ENCODE results near the gene SLC23A3.

SLC23A3 gene

DNA sequence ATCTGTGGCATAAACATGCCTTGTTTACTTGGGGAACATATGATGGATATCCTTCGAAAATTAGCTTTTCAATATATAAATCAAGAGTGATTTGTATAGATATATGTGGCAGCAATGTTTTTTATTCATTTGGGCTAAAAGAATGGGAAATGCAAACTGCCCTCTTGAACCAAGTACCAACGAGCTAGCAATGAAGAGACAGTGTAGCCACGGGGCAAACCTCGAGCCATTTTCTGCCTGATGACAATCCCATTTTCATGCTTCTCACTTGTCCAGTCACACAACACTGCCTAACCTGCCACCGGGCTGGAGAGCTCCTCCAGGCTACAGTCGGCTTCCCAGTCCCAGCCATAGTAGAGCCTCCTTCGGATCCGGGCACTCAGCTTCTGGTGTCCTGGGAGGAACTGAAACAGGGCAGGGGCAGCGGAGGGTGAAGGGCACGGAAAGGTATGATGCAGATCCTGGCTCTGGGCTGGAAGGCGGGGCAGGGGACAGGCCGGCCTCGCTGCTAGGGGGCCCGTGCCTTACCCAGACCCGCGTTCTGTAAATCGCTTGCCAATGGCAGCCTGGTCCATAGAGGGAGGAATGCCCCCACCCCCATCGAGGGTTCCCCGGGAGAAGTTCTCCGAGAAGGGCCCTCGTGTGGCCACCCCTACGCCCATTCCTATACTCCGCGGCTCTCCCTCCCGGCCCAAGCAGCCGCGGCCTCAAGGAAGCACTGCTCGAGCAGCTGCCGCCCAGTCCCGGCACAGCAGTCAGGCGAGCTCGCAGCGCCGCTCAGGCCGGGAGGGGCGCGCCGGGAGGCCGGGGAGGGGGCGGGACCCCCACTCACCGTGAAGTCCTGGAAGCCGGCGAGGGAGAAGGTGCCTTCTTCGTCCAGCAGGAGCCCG, 6.3 kb upstream of the SLC23A3 start:
- DNase-seq: peak; percentile 39

DNA sequence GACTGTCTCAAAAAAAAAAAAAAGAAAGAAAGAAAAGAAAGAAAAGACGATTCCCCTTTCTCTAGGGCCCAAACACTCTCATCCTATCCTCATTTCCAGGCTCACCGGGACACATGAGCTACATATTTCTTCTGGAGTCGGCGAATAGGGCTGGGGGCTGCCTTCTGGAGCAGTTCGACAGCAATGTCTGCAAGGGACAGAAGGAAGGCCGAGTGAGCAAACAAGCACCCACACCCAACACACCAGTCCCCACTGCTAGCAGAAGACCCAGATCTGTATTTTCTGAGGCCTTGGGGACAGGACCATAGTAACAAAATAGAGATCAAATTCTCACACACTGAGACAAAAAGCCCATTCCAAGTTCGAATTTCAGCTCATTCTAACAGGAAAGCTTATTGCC, 5.7 kb upstream of the SLC23A3 start:
- DNase-seq: no peak

DNA sequence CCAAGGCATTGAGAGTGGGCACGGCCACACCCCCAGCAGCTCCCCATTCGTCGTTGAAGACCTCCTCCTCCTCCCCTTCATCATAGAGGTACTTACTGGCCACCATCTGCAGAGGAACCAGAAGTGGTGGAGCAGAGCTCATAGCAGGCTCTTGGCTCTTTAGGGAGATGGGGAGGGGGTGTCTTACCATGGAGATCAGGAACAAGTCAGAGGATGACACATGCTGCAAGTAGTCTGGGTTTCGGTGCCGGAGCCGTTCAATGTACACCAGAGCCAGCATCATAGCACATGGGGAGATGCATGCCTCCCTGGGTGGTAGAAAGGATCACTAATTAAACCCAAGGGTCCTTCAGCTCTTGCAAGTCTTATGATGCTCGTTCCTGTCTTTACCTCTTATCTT, 5.0 kb upstream of the SLC23A3 start:
- DNase-seq: no peak

DNA sequence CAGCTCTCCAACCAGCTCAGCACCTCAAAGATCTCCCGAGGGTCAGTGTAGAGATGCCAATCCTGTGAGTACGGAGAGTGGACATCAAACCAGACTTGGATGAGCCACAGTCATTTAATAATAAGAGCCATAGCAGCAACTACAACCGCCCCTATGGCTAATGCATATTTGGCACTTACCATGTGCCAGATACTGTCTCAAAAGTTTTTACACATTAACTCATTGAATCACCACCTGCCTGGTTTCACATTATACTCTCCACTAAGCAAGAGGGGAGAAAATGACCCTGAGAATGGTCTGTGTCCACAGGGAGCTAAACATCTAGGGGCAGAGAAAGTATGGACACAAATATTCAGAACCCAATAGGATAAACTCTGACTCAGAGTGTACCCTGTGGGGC, 4.3 kb upstream of the SLC23A3 start:
- DNase-seq: no peak

DNA sequence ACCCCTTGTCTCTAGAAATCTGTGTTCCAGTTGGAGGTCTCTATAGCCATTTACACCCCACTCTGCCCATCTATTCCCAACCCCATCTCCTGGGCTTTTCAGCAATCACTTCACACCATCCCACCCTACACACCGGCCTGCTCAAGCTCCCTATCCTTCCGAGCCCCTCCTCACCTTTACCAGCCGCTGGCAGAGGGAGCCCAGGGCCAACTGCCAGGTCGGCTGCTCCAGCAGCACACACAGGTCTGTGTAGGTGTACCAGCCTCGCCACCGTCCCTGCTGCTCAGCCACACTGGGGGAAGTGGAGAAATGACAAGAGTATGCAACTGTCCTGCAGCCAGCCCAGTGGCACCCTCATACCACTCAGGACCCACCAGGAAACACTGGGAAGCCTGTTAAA, 3.3 kb upstream of the SLC23A3 start:
- DNase-seq: no peak

DNA sequence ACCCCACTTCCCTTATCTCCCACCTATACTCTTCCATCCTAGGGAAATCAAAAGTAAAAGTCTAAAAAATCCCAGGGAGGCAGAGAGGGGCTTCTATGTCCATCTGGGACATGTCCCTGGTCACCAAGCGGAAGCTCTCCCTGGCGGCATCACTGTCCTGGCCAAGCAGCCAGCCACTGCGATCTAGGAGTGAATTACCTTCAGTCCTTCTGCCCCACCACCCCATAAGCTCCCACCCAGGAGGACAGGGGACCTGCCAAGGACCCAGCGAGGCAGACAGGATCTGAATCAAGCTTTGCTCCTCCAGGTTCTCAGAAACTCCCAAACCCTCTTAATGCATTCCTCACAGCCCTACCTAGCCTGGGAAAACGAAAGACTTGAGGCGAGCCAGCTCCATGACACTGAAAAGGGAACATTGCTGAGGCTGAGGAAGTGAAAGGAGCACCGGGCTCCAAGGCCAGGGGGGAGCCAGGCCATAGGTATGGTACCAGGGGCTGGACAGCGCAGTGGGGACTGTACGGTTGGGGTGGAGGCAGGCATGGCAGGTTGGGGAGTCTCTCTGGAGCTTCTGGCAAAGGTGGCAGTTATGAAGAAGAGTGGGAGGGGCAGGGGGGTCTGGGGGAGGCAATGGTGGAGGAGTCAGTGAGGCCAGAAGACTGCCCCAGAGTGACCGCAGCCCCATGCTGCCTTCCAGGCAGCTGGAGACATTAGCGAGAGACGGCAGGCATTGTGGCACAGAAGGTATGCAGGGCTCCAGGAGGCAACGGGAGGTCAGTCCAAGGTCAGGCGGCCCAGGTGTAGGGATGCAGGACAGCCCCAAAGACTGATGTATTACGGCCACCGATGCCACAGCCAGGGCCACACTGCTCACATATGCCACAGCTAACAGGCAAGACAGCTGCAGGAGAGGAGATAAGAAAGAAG, 2.7 kb upstream of the SLC23A3 start:
- no peak for DNase-seq

DNA sequence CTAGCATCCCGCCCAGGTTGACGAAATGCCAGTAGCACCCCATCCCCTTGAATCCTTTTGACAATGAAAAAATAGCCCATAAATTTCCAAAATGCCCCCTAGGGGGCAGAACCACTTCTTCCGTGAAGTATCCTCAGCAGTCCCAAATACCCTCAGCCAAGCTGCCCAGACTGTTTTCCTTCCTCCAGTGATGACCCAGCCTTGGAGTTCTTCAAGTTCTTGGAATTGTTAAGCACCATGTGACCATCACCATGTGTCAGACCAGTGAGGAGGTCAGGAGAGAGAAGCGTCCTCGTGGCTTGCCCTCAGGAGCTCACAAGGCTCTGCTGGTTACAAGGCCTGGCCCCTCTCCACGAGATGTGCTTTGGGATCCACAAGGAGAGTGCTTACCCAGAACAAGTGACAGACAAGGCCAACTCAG, 1.4 kb upstream of the SLC23A3 start:
- DNase-seq: peak; percentile 44

DNA sequence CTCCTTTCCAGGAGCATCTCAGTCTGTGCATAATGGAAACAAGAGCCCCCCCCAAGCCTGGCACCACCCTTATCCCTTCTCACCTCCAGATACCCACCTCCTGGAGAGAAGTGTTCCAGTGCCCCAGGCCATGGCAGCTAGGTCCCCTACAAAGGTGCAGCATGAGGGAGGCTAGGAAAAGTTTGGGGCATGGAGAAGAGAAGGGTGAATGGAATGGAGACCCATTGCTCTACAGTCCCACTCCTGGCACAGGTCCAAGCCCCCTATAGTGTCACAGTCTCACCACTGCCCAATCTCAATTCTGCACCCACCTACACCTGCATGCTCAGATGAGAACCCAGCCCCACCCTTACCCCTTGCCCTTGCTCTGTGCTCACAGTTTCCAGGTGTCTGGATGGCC, 897 bp downstream of the SLC23A3 start:
- no peak for DNase-seq

DNA sequence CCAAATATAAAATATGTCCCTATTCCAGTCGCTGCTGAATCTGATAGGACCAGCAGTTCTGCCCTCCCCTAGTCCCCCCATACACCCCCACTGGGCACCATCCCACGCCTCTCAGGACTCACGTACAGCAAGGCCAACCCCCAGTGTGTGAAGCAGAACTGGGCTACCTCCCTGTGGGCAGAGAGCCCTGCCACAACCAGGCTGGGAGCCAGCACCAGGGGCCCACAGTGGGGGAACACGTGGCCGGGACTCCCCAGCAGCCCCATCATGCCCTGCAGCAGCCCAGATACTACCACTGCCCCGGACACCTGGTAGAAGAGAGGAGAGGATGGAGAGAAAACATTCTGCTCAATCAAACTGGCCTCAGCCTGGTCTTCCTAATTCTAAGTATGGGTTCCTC, 1.3 kb downstream of the SLC23A3 start:
- no peak for DNase-seq

DNA sequence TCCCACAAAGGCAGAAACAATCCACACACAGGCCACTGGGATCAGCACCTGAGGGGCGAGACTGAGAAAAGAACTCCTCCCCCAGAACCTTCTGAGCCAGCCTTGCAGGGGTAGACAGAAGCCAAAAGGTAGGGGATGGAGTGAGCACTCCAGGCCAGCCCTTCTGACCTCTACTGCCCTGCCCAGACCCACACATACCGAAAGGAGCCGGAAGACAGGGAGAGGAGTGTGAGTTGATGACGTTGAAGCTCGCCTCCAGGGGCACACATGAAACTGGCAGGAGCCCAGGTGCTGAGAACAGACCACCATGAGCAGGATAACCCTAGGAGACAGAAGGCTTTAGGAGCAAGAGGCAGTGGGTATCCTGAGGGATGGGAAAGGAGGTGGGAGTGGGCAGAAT, 1.8 kb downstream of the SLC23A3 start:
- no peak for DNase-seq

DNA sequence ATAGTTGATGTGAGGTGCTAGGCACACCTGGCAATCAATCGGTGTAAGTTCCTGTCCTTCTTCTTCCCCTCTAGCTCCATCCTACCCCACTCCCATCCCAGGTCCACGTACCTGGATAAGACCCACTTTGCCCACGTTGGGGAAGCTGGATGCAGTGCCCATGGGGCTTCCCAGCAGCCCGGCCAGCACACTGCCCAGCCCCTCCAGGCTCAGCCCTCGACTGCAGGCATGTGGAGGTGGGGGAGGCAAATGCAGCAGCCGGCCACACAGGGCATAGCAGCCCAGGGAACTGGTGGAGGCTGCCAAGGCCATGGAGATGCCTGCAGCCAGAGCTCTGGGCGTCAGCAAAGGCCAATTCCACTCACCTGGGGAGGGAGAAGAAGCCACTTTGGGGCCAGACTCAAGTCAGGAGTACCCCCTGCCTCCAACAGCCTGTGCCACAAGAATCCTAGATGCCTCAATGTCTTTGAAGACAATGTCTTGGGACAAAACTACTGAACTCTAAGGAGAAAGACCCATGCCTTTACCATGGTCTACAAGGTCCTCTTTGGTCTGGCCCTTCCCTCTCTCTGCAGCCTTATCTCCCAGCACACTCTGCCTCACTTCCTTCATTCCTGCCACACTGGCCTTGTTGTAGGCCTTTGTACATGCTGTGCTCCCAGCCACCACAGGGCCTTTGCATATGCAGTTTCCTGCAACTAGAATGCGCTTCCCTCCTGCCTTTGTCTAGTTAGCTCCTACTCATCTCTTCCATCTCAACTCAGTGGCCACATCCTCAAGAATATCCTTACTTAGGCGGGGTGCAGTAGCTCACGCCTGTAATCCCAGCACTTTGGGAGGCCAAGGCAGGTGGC, 4.5 kb downstream of the SLC23A3 start:
- DNase-seq: no peak

DNA sequence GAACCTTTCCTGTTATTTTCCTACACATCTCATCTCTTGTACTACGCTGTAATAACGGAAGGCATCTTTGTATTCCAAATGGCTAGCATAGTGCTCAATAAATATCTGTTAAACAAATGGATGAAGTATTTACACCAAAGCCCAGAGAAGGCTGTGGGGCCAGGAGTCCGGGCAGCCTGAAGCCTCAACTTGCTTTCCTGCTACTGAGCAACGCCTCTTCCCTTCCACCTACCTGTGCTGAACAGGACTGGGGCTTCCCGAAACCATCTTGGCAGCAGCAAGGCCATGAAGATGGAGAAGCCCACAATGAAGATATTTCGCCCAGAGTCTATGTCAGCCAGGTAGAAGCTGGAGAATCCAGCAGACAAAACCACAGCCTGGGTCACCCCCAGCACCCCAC, 6.7 kb downstream of the SLC23A3 start:
- no peak for DNase-seq

DNA sequence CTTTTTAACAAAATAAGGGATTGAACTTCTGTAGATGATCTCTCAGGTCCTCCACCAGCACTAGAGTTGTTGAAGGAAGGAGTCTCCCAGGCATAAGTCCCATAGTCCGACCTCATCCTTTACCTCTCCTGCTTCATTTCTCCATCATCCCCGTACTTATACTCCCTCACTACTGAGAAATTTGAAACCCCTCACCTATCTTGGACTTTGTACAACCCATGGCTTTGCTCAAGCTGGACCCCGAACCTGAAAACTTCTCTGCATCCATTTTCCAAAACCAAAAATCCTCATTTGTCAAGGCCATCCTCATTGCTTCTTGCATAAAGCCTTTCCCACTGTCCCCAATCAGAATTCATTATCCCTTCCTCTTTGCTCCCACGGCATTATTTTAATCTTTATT, 8.7 kb downstream of the SLC23A3 start:
- DNase-seq: no peak

DNA sequence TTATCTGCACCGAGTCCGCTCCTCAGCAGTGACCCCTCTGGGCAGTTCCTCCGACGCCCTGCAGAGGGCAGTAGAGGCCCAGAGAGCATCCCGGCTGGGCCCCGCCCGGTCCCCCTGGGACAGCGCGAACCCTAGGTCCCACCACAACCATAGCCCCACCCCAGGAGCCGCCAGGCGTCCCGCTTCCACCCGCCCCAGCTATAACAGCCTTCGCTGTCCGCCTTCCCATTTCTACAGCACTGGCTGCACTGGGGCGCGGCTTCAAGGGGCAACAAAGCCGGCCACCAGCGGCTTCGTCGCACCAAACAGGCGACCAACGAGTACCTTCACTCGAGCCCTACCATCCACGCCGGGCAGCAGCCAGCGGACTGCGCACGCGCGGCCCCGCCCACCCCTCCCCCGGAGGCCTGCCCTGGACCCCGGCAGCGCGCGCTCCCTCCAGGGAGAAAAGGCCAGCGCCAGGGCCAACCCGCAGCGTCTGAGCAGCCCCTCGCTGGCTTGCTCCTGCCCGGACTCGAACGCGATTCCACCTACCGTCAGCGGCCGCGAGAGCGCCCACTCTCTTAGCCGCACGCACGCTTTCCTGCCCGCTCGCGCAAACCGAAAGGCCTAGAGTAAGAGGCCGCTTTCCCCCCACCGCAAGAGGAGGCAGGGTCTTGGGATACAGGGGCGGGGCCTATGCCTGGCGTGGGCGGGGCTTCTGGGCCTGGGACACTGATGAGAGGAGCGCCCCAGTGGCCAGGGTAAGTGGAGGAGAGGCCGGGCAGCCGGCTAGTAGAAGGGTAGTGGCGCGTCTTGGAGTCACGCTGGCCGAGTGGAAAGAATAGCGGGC, 9.4 kb downstream of the SLC23A3 start, which contains the start of gene NHEJ1:
Gene NHEJ1 (minus strand): TSS at position 630 of the 832 bp plus-strand sequence. CDS start 2,453 bp downstream, outside the sequence.
- DNase-seq: peak; percentile 95

DNA sequence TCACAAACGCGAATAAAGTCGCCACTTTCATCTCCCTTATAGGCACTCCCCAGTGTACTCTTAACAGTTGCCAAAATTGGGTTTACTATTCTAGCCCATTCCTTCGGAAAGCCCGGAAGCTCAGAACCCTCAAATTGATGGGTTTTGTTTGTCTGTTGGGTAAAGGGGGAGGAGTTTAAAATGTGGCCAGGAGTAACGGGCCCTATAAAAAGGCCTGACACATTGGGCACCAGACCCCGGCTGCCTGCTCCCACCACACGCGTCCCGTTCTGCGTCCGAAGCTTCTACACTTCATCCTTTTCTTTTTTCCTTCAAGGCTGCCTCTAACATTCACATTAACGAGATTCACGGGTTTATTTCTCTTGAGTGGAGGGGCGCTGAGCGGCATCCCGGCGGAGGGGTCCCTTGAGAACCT, 10.1 kb downstream of the SLC23A3 start:
- no peak for DNase-seq

DNA sequence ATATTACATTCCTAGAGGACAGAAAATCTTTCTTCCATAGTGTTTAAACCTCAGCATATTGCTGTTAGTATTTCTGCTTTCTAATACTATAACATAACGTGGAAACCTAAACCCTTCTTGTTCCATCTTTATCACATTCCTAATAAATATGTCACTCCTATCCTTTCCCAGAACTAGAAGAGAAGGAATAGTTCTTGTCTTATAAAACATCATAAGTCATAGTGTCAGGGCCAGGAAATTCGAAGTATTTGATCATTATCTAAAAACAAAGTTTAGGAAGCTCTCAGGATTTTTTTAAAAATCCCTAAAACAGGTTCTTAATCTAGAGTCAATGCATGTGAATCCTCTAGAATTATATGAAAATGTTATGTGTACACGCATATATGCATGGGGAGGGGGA, 11.2 kb downstream of the SLC23A3 start:
- no peak for DNase-seq

DNA sequence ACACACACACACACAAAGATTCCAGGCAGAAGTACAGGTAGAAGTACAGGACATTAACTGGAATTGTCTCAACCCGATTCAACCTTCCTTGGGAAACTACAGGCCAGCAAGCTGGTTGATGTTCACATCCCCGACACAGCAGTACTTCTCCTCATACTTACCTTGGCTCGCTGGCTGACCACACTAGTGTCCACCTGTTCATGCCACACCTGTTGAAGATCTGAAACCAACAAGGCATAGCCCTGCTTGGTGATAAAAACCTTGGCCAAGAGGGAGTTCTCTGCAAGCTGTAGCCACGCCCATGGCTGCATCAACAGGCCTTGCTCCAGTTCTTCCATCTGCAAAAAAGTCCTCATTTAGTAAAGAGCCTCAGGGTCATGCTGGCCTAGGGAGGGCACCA, 11.8 kb downstream of the SLC23A3 start:
- no peak for DNase-seq

DNA sequence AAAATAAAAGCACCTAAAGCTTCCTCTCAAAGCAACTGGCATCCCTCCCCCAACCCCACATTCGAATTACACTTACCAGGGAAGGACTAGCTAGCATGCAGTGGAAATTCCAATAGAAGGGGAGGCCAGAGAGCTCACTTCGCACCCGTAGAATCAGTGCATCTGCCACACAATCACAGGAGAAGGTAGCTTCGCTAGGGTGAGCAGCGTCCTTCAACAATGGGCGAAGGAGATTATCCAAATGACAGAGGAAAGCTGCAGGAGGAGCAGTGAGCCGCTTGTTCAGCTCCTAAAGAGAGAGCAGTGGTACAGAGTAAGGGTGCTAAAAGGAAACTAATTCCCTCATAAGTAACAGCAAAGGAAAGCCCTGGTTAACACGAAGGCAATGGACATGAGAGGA, 12.4 kb downstream of the SLC23A3 start:
- DNase-seq: no peak

DNA sequence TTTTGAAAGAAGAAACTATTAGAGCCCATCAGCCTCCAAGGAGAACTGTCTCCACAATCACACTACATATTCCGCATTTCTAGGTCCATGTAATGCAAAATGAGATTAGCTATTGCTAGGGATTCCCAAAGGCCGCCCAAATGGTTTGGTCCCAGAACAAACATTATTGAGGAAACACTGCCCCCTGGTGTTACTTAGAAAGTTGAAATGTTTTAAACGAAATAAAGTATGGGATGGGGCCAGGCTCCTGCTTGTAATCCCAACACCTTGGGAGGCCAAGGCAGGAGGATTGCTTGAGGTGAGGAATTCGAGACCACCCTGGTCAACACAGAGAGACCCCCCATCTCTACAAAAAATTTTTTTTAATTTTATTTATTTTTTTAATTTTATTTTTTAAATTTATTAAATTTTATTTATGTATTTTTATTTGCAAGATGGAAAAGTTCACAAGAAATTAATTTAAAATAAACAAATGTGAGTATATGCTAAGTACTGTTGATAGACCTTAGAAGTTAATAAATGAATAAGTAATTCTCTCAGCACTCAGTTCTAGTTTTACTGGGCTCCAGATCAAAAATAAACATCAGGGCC, 14.7 kb downstream of the SLC23A3 start:
- peak; percentile 47 for DNase-seq

DNA sequence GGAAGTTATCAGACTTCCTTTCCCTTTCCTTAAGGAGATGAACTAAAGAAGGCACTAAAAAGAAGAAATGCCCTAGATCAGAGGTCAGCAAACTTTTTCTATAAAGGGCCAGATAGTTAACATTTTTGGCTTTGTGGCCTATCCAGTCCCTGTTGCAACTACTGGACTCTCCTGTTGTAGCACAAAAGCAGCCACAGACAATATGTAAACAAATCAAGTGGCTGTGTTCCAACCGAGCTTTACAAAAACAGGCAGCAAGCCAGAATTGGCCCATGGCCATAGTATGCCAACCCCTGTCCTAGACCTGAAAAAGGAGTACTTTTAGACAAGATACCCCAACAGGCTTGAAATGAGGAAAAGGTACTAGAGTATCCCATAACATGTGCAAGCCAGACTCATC, 20.2 kb downstream of the SLC23A3 start:
- DNase-seq: no peak

DNA sequence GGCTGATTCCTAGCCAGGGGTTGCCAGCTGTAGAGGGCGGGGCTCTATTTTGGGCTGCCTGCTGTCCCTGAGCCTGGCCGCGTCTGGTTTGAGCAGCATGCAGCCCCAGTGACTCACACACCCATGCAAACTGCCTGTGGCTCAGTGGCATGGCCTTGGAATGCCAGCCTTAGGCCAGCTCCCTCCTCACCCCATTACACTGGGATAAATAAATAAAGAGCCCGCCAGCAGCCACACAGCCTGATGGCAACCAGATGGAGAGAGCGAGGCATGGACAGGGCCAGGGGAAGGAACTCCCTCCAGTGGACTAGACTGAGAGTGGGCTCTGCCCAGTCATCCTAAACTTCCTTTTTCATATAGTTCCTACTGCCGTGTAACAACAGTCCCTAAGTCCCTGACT, 27.5 kb downstream of the SLC23A3 start:
- DNase-seq: no peak

DNA sequence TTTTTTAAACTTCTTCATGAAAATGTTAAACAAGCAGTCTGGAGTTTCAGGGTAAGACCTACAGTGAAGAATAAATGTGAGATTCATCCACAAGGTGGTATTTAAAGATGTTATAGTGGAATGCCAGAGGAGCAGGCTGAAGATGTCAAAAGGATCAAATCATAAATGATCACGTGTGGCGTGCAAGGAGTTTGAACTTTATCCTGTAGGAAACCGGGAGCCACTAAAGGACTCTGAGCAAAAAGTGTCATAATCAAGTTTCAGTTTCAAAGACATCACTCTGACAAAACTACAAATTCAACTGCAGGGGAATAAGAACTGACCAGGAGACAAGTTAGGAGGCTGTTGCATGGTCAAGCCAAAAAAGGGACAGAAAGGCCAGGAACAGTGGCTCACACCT, 29.1 kb downstream of the SLC23A3 start:
- DNase-seq: no peak

Data from stimulated activated CD4-positive, alpha-beta T cell treated with anti-CD3 and anti-CD28 coated beads, Interleukin-4, amount 100 ng/mL, for 24 hours (primary cell).